PC-9 (cell line): ENCODE measurements around the gene ADAM17. TPM values are rescaled to one million over a fixed set of nuclear protein-coding genes. Genes with fewer than 3 reads are reported as not detected.

ENCODE experiments used
- BruUV-seq: library from RNA; stranded (reverse); fragments of 400-500 nt; replicated peaks from 2 replicates; lab custom pipeline; 2021; lab: Mats Ljungman, UMichigan
- CTCF ChIA-PET: fragments of 300-600 bp; sonication (Branson Sonifier 250); formaldehyde crosslinking; loops from one replicate; lab custom pipeline; 2022; ENCODE audit warnings: antibody characterized with exemption; lab: Charles Lee
- POLR2A ChIA-PET: fragments of 300-600 bp; sonication (Branson Sonifier 250); formaldehyde crosslinking; loops from one replicate; lab custom pipeline; 2022; ENCODE audit warnings: antibody characterized with exemption; ENCODE audit not compliant: unreplicated experiment; lab: Charles Lee
- DNase-seq, 2 experiments: peaks; one replicate each; pipeline versions ENCODE4 v3.0.0 to v3.0.0-alpha.2; 2015 to 2022; ENCODE audit warnings: mixed read lengths in 1 of 2
- H2AFZ ChIP-seq: fragments of 200-600 bp; sonication (generic); 2 replicates; pipeline ENCODE4 v1.8.1; 2017; ENCODE audit warnings: antibody characterized with exemption
- H3F3A ChIP-seq: fragments of 200-600 bp; sonication (generic); 2 replicates; pipeline ENCODE4 v1.8.1; 2017; ENCODE audit warnings: antibody characterized with exemption, mild to moderate bottlenecking, low read depth; ENCODE audit not compliant: insufficient read depth
- H3K27ac ChIP-seq: fragments of 200-600 bp; sonication (generic); 2 replicates; pipeline ENCODE4 v1.6.1; 2016; ENCODE audit warnings: mixed run types
- H3K27me3 ChIP-seq: fragments of 200-600 bp; sonication (generic); 2 replicates; pipeline ENCODE4 v1.6.1; 2016; ENCODE audit warnings: low read depth, mixed run types; ENCODE audit not compliant: insufficient read depth
- H3K36me3 ChIP-seq: fragments of 200-600 bp; sonication (generic); 2 replicates; pipeline ENCODE4 v1.6.1; 2016; ENCODE audit warnings: low read depth, mixed run types
- H3K4me1 ChIP-seq: fragments of 200-600 bp; sonication (generic); replicated peaks from 2 replicates; pipeline ENCODE4 v1.6.1; 2016; ENCODE audit warnings: mixed run types; ENCODE audit not compliant: insufficient read depth
- H3K4me2 ChIP-seq: fragments of 200-600 bp; sonication (generic); 2 replicates; pipeline ENCODE4 v1.6.1; 2017; ENCODE audit warnings: mixed run types
- H3K4me3 ChIP-seq: fragments of 200-600 bp; sonication (generic); 2 replicates; pipeline ENCODE4 v1.6.1; 2016; ENCODE audit warnings: mixed run types
- H3K79me2 ChIP-seq: fragments of 200-600 bp; sonication (generic); 2 replicates; pipeline ENCODE4 v1.6.1; 2017; ENCODE audit warnings: low read depth, mixed run types
- H3K9me2 ChIP-seq: fragments of 200-600 bp; sonication (generic); 2 replicates; pipeline ENCODE4 v1.8.1; 2017; ENCODE audit warnings: mild to moderate bottlenecking; ENCODE audit not compliant: insufficient read depth
- H3K9me3 ChIP-seq: fragments of 200-600 bp; sonication (generic); 2 replicates; pipeline ENCODE4 v1.8.1; 2016; ENCODE audit warnings: low read depth; ENCODE audit not compliant: insufficient read depth
- H4K20me1 ChIP-seq: fragments of 200-600 bp; sonication (generic); 2 replicates; pipeline ENCODE4 v1.8.1; 2017; ENCODE audit not compliant: insufficient read depth
- EZH2 ChIP-seq: fragments of 200-600 bp; sonication (generic); IDR thresholded peaks from 2 replicates; pipeline ENCODE4 v1.8.0; 2017; ENCODE audit warnings: antibody characterized with exemption, low read depth
- intact Hi-C: fragments of 100-400 bp; cut with micrococcal nuclease; formaldehyde crosslinking; loops from one replicate; pipeline ENCODE4 v1.10.0; 2022; ENCODE audit not compliant: unreplicated experiment
- total RNA-seq: library from RNA; stranded (reverse); gene quantifications from 2 replicates; pipeline ENCODE4 v1.2.3, GENCODE V29; 2021
- TF ChIP-seq, protein P1 (sequence below): fragments of 200-600 bp; sonication (generic); conservative IDR thresholded peaks from 2 replicates; pipeline ENCODE4 v1.6.1; 2017; ENCODE audit warnings: mixed run types, antibody characterized with exemption, mild to moderate bottlenecking, moderate library complexity

ADAM17 gene
- total RNA-seq, 1 experiment from 2014 or later, result 65.0 TPM

DNA sequence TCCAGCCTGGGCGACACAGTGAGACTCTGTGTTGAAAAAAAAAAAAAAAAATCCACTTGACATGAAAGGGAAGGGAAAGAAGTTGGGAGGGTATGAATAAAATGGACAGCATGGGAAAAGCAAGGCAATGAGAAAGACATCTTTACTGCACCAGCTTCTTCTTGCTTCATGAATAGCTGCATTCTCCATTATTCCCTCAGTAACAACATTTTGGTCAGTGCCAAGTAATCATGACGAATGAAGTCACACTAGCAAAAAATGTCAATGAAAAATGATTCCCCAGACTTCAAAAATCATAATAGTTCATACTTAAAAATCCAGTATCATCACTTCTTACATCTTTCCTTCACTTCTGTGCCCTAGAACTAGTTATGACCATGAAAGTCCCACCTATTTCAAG, 30.4 kb downstream of the ADAM17 start:
- Histone ChIP-seq H4K20me1 (peaks cover 64% of the 10 kb centered on the region), H3K4me3 (no peak overlapping the region), H3K9me3 (no peaks in the 10 kb centered on the region), H3K4me1 (no peaks in the 10 kb centered on the region), H3K4me2 (no peak overlapping the region), H3K79me2 (peaks cover 26% of the 10 kb centered on the region), H3F3A (peaks cover 31% of the 10 kb centered on the region; the same call in 1 of the 2 replicates), H3K36me3 (peaks cover 68% of the 10 kb centered on the region), H3K9me2 (no peaks in the 10 kb centered on the region), H2AFZ (no peak overlapping the region), H3K27ac (no peak overlapping the region), H3K27me3 (no peaks in the 10 kb centered on the region)
- ChIA-PET CTCF (no interaction called here), POLR2A (no interaction called here)
- no peak for TF ChIP-seq EZH2
- TF ChIP-seq, protein P1, sequence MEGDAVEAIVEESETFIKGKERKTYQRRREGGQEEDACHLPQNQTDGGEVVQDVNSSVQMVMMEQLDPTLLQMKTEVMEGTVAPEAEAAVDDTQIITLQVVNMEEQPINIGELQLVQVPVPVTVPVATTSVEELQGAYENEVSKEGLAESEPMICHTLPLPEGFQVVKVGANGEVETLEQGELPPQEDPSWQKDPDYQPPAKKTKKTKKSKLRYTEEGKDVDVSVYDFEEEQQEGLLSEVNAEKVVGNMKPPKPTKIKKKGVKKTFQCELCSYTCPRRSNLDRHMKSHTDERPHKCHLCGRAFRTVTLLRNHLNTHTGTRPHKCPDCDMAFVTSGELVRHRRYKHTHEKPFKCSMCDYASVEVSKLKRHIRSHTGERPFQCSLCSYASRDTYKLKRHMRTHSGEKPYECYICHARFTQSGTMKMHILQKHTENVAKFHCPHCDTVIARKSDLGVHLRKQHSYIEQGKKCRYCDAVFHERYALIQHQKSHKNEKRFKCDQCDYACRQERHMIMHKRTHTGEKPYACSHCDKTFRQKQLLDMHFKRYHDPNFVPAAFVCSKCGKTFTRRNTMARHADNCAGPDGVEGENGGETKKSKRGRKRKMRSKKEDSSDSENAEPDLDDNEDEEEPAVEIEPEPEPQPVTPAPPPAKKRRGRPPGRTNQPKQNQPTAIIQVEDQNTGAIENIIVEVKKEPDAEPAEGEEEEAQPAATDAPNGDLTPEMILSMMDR, result no peak
- no TSS peak for BruUV-seq
- intact Hi-C loops, result no loop called here
- no peak for DNase-seq

DNA sequence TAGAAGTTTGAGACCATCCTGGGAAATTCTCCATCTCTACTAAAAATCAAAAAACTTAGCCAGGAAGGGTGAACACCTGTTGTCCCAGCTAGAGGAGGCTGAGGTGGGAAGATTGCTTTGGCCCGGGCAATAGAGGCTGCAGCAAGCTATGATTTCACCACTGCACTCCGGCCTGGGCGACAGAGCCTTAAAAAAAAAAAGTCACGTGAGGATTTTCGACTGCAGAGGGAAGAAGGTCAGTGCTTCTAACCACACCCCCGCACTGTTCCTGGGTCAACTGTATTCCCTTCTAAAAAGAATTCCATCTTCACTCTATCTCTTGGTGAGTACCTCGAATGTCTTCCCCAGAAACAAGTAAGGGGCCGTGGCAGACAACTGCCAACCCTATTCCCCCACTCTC, 31.3 kb downstream of the ADAM17 start:
- DNase-seq, result no peak
- POLR2A ChIA-PET, result no interaction called here
- no peaks in the 10 kb centered on the region for H3K27me3 ChIP-seq
- intact Hi-C loops, result no loop called here
- H4K20me1 ChIP-seq, result peaks cover 62% of the 10 kb centered on the region
- CTCF ChIA-PET, result no interaction called here
- H3K4me2 ChIP-seq, result no peak overlapping the region
- no peaks in the 10 kb centered on the region for H3K9me3 ChIP-seq
- H2AFZ ChIP-seq, result no peak overlapping the region
- H3K9me2 ChIP-seq, result no peaks in the 10 kb centered on the region
- no peaks in the 10 kb centered on the region for H3K4me1 ChIP-seq
- TF ChIP-seq, protein P1, result no peak
- TF ChIP-seq EZH2, result no peak
- peaks cover 31% of the 10 kb centered on the region; the same call in 1 of the 2 replicates for H3F3A ChIP-seq
- no peak overlapping the region for H3K27ac ChIP-seq
- no peak overlapping the region for H3K4me3 ChIP-seq
- H3K36me3 ChIP-seq, result peaks cover 72% of the 10 kb centered on the region
- BruUV-seq, result no TSS peak
- H3K79me2 ChIP-seq, result peaks cover 19% of the 10 kb centered on the region

DNA sequence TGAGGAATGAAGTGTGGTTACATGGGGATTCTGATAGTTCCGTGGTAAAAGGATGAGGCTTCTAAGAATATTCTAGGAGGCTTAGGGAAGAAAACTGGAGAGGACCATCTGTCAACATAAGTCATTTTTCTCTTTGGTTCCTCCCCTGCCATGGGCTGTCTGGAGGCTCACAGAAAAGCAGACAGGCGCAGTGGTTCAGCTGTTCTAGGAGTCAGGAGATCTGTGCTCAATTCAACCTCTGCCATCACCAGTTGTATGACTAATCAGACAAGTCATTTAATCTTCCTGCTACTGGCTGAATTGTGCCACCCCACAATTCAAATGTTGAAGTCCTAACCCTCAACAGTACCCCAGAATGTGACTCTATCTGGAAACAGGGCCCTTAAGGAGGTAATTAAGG, 36.4 kb downstream of the ADAM17 start:
- H3K9me2 ChIP-seq, result no peaks in the 10 kb centered on the region
- no peaks in the 10 kb centered on the region for H3K4me1 ChIP-seq
- ChIA-PET CTCF (no interaction called here), POLR2A (no interaction called here)
- H3K36me3 ChIP-seq, result peaks cover 53% of the 10 kb centered on the region
- peaks cover 4% of the 10 kb centered on the region; the same call in 1 of the 2 replicates for H3K79me2 ChIP-seq
- H2AFZ ChIP-seq, result no peak overlapping the region
- no peak overlapping the region for H3K4me3 ChIP-seq
- H4K20me1 ChIP-seq, result peaks cover 49% of the 10 kb centered on the region
- TF ChIP-seq EZH2, result no peak
- TF ChIP-seq, protein P1, result no peak
- no peaks in the 10 kb centered on the region for H3K27me3 ChIP-seq
- no peak for DNase-seq
- no peak overlapping the region for H3K27ac ChIP-seq
- H3K9me3 ChIP-seq, result no peaks in the 10 kb centered on the region
- no peak overlapping the region for H3K4me2 ChIP-seq
- intact Hi-C loops, result no loop called here
- BruUV-seq, result no TSS peak
- H3F3A ChIP-seq, result peaks cover 20% of the 10 kb centered on the region; the same call in 1 of the 2 replicates
